Pancreas (tissue), 10 donors: Measurements from ENCODE around the gene XYLT2. TPM values are rescaled to one million over a fixed set of nuclear protein-coding genes. Genes with fewer than 3 reads are reported as not detected.

Experiments used
- ATAC-seq, 4 donors: fragments of 200-7000 bp; cut with Tn5 transposase; one replicate each; pipeline versions ENCODE4 v1.8.0 to v1.9.1; 2020; ENCODE audit warnings: mild to moderate bottlenecking in 4 of 4, moderate library complexity in 4 of 4
- DNase-seq, 6 donors: peaks; one replicate each; pipeline ENCODE4 v3.0.0-alpha.2; 2020
- FAIRE-seq: peaks from 2 replicates; lab custom pipeline; 2012; peaks lifted over from hg19 to GRCh38; lab: Jason Lieb, UNC
- H3K27ac ChIP-seq, 4 donors: fragments of 200-600 bp; sonication (generic); 1 replicate in 3 of 4; 2 replicates in 1 of 4; pipeline versions ENCODE4 v1.5.0 to v1.8.0; 2020
- H3K27me3 ChIP-seq, 4 donors: fragments of 200-600 bp; one replicate each; pipeline ENCODE4 v1.8.0; 2021
- H3K36me3 ChIP-seq, 3 donors: fragments of 200-600 bp; sonication (generic) in 1 of 3; one replicate each; pipeline versions ENCODE4 v1.5.0 to v1.8.0; 2020 to 2021
- H3K4me1 ChIP-seq, 3 donors: fragments of 200-600 bp; one replicate each; pipeline ENCODE4 v1.8.0; 2021
- H3K4me3 ChIP-seq, 4 donors: fragments of 200-600 bp; sonication (generic) in 2 of 4; one replicate each; pipeline versions ENCODE4 v1.5.0 to v1.8.0; 2020 to 2021
- H3K9me3 ChIP-seq, 4 donors: fragments of 200-600 bp; one replicate each; pipeline ENCODE4 v1.8.0; 2021
- CTCF ChIP-seq, 4 donors: fragments of 200-600 bp; sonication (generic) in 3 of 4; IDR thresholded peaks; one replicate each; pipeline versions ENCODE4 v1.5.0 to v1.8.0; 2021; ENCODE audit warnings: antibody characterized with exemption in 4 of 4
- WGBS, 2 donors: extraction: QIAGEN DNeasy Blood & Tissue Kit; methylation state at CpG; one replicate each; pipeline ENCODE4 v1.1.7; 2013; 5-methylcytosine and 5-hydroxymethylcytosine counted together
- intact Hi-C, 3 donors: fragments of 100-400 bp; cut with DNase I; formaldehyde crosslinking; loops; one replicate each; pipeline versions ENCODE4 v1.11.1 to v1.14.2; 2022
- polyA plus RNA-seq, 2 donors: library from polyadenylated mRNA; stranded (reverse); fragments of 200-250 nt; gene quantifications; one replicate each; pipeline ENCODE4 v1.2.3, GENCODE V29; 2013
- total RNA-seq, 6 donors: library from RNA; stranded (reverse); fragmentation: NEBNext Ultra II Directional in 4 of 6; extraction: Animal tissue kit (Norgen Biotek cat#: 25700) in 4 of 6; gene quantifications; one replicate each; pipeline versions ENCODE4 v1.2.1 to v1.2.4, GENCODE V29; 2021 to 2023
- donor health status: healthy with polysubstance abuse.
- donor health status: DM: no; HTN: no; CAD: no; lungs with moderate emphysema.
- donor health status: DM: no; HTN: no; CAD: no.
- donor health status: control.
- donor health status: control.
- donor health status: Bipolar disorder and iron deficiency.
- donor health status: DM: yes; HTN: yes; CAD: no.
- donor health status: DM: no; HTN: no; CAD: no.
- donor health status: DM: no; HTN: no; CAD: no.
- donor health status: DM: yes; HTN: yes; CAD: no.

Gene XYLT2
- total and polyA plus RNA-seq, 8 donors, result 9.8 to 15.5 (median 12.6) TPM

GRCh38 chr17:50301891-50302584 lies 43.9 kb upstream of the XYLT2 start:
- no peaks in the 10 kb centered on the region for H3K9me3 ChIP-seq
- H3K27ac ChIP-seq, result no peak overlapping the region
- no peak overlapping the region for H3K4me3 ChIP-seq
- DNase-seq (no peak), FAIRE-seq (no peak), ATAC-seq (peak in 1 of 4 donors; percentile 29)
- H3K36me3 ChIP-seq, result no peaks in the 10 kb centered on the region
- WGBS, 2 donors, result 46 to 50% methylated on average over 9 of the region's 9 CpGs
- H3K4me1 ChIP-seq, result peaks cover 0 to 10% (median 0%) of the 10 kb centered on the region in 3 donors
- intact Hi-C loops, result no loop called here
- no peaks in the 10 kb centered on the region for H3K27me3 ChIP-seq
- TF ChIP-seq CTCF (IDR thresholded peaks at IDR 0.05), result no peak

GRCh38 chr17:50303051-50303450 lies 42.9 kb upstream of the XYLT2 start:
- Histone ChIP-seq H3K4me1 (peaks cover 0 to 10% (median 0%) of the 10 kb centered on the region in 3 donors), H3K9me3 (no peaks in the 10 kb centered on the region), H3K27me3 (no peaks in the 10 kb centered on the region), H3K27ac (no peak overlapping the region), H3K4me3 (no peak overlapping the region), H3K36me3 (no peaks in the 10 kb centered on the region)
- TF ChIP-seq CTCF (IDR thresholded peaks at IDR 0.05), result no peak
- ATAC-seq (no peak), FAIRE-seq (no peak), DNase-seq (no peak)
- intact Hi-C loops, result no loop called here
- 90% methylated on average over 11 of the region's 11 CpGs for WGBS, 2 donors

DNA sequence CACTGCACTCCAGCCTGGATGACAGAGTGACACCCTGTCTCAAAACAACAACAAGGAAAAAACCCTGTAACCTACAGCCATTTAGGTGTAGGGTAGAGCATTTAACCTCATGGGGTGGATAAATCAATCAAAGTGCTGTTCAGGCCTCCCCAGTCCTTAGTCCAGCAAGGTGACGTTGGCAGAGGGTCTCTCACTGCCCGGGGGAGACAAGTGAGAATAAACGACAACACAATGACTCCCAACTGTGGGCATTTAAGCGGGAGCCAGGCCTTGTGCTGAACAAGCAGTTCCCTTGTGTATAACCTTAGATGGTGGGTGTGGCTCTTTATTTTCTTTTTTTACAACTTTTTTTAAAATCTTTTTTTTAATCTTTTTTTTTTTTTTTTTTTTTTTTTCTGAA lies 42.3 kb upstream of the XYLT2 start:
- FAIRE-seq (no peak), ATAC-seq (no peak), DNase-seq (no peak)
- no peak for TF ChIP-seq CTCF (IDR thresholded peaks at IDR 0.05)
- H3K4me3 ChIP-seq, result no peak overlapping the region
- H3K27ac ChIP-seq, result no peak overlapping the region
- no peaks in the 10 kb centered on the region for H3K9me3 ChIP-seq
- intact Hi-C loops, result no loop called here
- 82 to 92% methylated on average over 4 of the region's 4 CpGs for WGBS, 2 donors
- H3K27me3 ChIP-seq, result no peaks in the 10 kb centered on the region
- no peaks in the 10 kb centered on the region for H3K36me3 ChIP-seq
- peaks cover 0 to 10% (median 0%) of the 10 kb centered on the region in 3 donors for H3K4me1 ChIP-seq

GRCh38 chr17:50304781-50305404 lies 41.0 kb upstream of the XYLT2 start:
- peaks cover 0 to 10% (median 0%) of the 10 kb centered on the region in 3 donors for H3K4me1 ChIP-seq
- H3K27ac ChIP-seq, result no peak overlapping the region
- peak; percentile 38 to 74 (median 58) for ATAC-seq
- 28 to 51% methylated on average over 7 of the region's 7 CpGs for WGBS, 2 donors
- H3K27me3 ChIP-seq, result no peaks in the 10 kb centered on the region
- no peaks in the 10 kb centered on the region for H3K9me3 ChIP-seq
- H3K36me3 ChIP-seq, result no peaks in the 10 kb centered on the region
- no peak for DNase-seq
- intact Hi-C loops, result no loop called here
- no peak overlapping the region for H3K4me3 ChIP-seq
- TF ChIP-seq CTCF (IDR thresholded peaks at IDR 0.05), result no peak
- FAIRE-seq, result no peak

DNA sequence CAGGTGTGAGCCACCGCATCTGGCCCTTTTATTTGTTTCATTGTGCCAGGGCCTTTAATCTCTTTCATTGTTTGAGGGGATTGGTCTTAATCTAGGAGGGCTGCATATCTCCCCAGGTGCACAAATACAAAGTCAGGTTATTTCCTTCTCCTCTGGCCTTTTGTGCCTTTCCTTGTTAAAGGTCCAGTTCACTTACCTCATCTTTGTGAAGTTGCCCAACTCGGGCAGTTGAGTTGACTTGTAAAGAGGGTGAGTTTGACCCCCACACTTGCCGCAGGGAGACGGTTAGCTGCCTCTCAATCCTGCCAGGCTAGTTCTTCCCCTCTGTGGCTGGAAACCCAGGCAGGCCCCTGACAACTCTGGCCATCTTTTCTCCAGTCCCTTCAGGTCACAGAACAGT lies 38.3 kb upstream of the XYLT2 start:
- DNase-seq (no peak), FAIRE-seq (no peak), ATAC-seq (peak in 1 of 4 donors; percentile 48)
- Histone ChIP-seq H3K4me1 (peaks cover 0 to 10% (median 0%) of the 10 kb centered on the region in 3 donors), H3K9me3 (no peaks in the 10 kb centered on the region), H3K27ac (no peak overlapping the region), H3K36me3 (no peaks in the 10 kb centered on the region), H3K27me3 (no peaks in the 10 kb centered on the region), H3K4me3 (no peak overlapping the region)
- no peak for TF ChIP-seq CTCF (IDR thresholded peaks at IDR 0.05)
- 61 to 69% methylated on average over 4 of the region's 4 CpGs for WGBS, 2 donors
- intact Hi-C loops, result no loop called here
